ENCODE measurements around the gene GPR62.

GPR62 gene

GRCh38 chr3:51943451-51944391 lies 11.5 kb upstream of the GPR62 start:
- peaks cover 28% of the 10 kb centered on the region for H3K4me1 ChIP-seq (ENCODE audit: insufficient read depth, low read length, poor library complexity, severe bottlenecking)
- H3K9ac ChIP-seq (ENCODE audit: low read depth, low read length, poor library complexity, severe bottlenecking): peak overlapping the region; percentile 93
- H2AFZ ChIP-seq (ENCODE audit: low read length): no peak overlapping the region
- peaks cover 23% of the 10 kb centered on the region for H3K79me2 ChIP-seq (ENCODE audit: insufficient read depth, low read length)
- no peaks in the 10 kb centered on the region for H3K9me2 ChIP-seq (replicated peaks; ENCODE audit: low read depth, low read length)
- H3K9me3 ChIP-seq (ENCODE audit: insufficient read depth, low read depth, low read length): no peaks in the 10 kb centered on the region
- H3K4me3 ChIP-seq (ENCODE audit: low read length, poor library complexity, severe bottlenecking): peak overlapping the region; percentile 81
- TF ChIP-seq, protein P1, sequence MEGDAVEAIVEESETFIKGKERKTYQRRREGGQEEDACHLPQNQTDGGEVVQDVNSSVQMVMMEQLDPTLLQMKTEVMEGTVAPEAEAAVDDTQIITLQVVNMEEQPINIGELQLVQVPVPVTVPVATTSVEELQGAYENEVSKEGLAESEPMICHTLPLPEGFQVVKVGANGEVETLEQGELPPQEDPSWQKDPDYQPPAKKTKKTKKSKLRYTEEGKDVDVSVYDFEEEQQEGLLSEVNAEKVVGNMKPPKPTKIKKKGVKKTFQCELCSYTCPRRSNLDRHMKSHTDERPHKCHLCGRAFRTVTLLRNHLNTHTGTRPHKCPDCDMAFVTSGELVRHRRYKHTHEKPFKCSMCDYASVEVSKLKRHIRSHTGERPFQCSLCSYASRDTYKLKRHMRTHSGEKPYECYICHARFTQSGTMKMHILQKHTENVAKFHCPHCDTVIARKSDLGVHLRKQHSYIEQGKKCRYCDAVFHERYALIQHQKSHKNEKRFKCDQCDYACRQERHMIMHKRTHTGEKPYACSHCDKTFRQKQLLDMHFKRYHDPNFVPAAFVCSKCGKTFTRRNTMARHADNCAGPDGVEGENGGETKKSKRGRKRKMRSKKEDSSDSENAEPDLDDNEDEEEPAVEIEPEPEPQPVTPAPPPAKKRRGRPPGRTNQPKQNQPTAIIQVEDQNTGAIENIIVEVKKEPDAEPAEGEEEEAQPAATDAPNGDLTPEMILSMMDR (conservative IDR thresholded peaks at IDR 0.05; ENCODE audit: low read length): no peak
- no peak for TF ChIP-seq EZH2phosphoT487 (IDR thresholded peaks at IDR 0.05; ENCODE audit: borderline replicate concordance)
- H3K36me3 ChIP-seq (ENCODE audit: insufficient read depth, low read length): no peaks in the 10 kb centered on the region
- H3K4me2 ChIP-seq (ENCODE audit: low read depth, low read length, poor library complexity, severe bottlenecking): peak overlapping the region; percentile 84
- no peaks in the 10 kb centered on the region for H3K27me3 ChIP-seq (ENCODE audit: insufficient read depth, low read length, poor library complexity, severe bottlenecking)
- peaks cover 4% of the 10 kb centered on the region for H4K20me1 ChIP-seq (ENCODE audit: insufficient read depth, low read length, poor library complexity, severe bottlenecking)
- H3F3A ChIP-seq (ENCODE audit: low read depth): no peaks in the 10 kb centered on the region

GRCh38 chr3:51944451-51945021 lies 10.6 kb upstream of the GPR62 start:
- Histone ChIP-seq H3K9me3 (ENCODE audit: insufficient read depth, low read depth, low read length) (no peaks in the 10 kb centered on the region), H3K9ac (ENCODE audit: low read depth, low read length, poor library complexity, severe bottlenecking) (peak overlapping the region; percentile 93), H4K20me1 (ENCODE audit: insufficient read depth, low read length, poor library complexity, severe bottlenecking) (peaks cover 4% of the 10 kb centered on the region), H3K9me2 (replicated peaks; ENCODE audit: low read depth, low read length) (no peaks in the 10 kb centered on the region), H2AFZ (ENCODE audit: low read length) (no peak overlapping the region), H3K4me3 (ENCODE audit: low read length, poor library complexity, severe bottlenecking) (no peak overlapping the region), H3K27me3 (ENCODE audit: insufficient read depth, low read length, poor library complexity, severe bottlenecking) (no peaks in the 10 kb centered on the region), H3F3A (ENCODE audit: low read depth) (no peaks in the 10 kb centered on the region), H3K36me3 (ENCODE audit: insufficient read depth, low read length) (no peaks in the 10 kb centered on the region), H3K4me1 (ENCODE audit: insufficient read depth, low read length, poor library complexity, severe bottlenecking) (peaks cover 28% of the 10 kb centered on the region), H3K79me2 (ENCODE audit: insufficient read depth, low read length) (peaks cover 19% of the 10 kb centered on the region), H3K4me2 (ENCODE audit: low read depth, low read length, poor library complexity, severe bottlenecking) (no peak overlapping the region)
- TF ChIP-seq EZH2phosphoT487 (IDR thresholded peaks at IDR 0.05; ENCODE audit: borderline replicate concordance): no peak
- TF ChIP-seq, protein P1 (conservative IDR thresholded peaks at IDR 0.05; ENCODE audit: low read length): no peak

- Histone ChIP-seq H3K9me3 (ENCODE audit: insufficient read depth, low read depth, low read length) (no peaks in the 10 kb centered on the region), H3K9ac (ENCODE audit: low read depth, low read length, poor library complexity, severe bottlenecking) (no peak overlapping the region), H3K9me2 (replicated peaks; ENCODE audit: low read depth, low read length) (no peaks in the 10 kb centered on the region), H4K20me1 (ENCODE audit: insufficient read depth, low read length, poor library complexity, severe bottlenecking) (peaks cover 4% of the 10 kb centered on the region), H2AFZ (ENCODE audit: low read length) (no peak overlapping the region), H3F3A (ENCODE audit: low read depth) (no peaks in the 10 kb centered on the region), H3K79me2 (ENCODE audit: insufficient read depth, low read length) (peaks cover 13% of the 10 kb centered on the region), H3K36me3 (ENCODE audit: insufficient read depth, low read length) (no peaks in the 10 kb centered on the region), H3K4me3 (ENCODE audit: low read length, poor library complexity, severe bottlenecking) (no peak overlapping the region), H3K4me2 (ENCODE audit: low read depth, low read length, poor library complexity, severe bottlenecking) (no peak overlapping the region), H3K4me1 (ENCODE audit: insufficient read depth, low read length, poor library complexity, severe bottlenecking) (peaks cover 23% of the 10 kb centered on the region), H3K27me3 (ENCODE audit: insufficient read depth, low read length, poor library complexity, severe bottlenecking) (no peaks in the 10 kb centered on the region)
- no peak for TF ChIP-seq EZH2phosphoT487 (IDR thresholded peaks at IDR 0.05; ENCODE audit: borderline replicate concordance)
- TF ChIP-seq, protein P1 (conservative IDR thresholded peaks at IDR 0.05; ENCODE audit: low read length): no peak
Measured at GRCh38 chr3:51945031-51945840, 9.9 kb upstream of the GPR62 start.

Measured in Loucy (cell line).